Measurements from ENCODE around the gene TNNC1. TPM values are rescaled to one million over a fixed set of nuclear protein-coding genes. Genes with fewer than 3 reads are reported as not detected.

TNNC1 gene
- total RNA-seq, 1 experiment from 2014 or later, result not detected

DNA sequence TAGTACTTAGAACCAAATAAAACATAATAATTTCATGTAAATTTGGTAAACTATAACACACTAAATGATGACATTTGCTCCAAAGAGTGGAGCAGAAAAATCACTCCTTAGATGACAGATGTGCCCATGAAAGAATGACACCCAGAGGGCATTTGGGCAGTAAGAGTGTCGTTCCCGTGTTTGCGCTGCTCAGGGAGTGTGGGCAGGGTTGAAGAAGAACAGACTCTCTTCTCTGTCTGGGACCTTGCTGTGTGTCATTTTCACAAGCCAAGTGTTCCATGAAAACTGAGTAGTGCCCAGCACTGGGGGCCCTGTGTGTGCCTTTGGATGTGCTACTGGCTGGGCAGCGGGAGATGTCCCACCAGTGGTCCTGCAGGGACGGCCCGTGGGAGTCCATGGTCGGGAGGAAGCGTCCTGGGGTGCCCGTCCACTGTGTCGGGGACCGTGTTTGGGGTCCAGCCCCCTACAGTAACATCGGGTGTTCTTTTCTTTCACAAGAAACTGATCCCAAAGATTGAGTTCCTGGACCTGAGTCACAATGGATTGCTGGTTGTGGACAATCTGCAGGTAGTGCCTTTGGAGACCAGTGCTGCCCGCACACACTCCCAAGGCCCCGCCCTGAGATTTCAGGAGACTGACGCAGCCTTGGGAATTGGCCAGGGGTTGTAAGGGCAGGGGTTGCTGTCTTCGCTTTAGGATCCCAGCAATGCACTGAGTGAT, 23.4 kb upstream of the TNNC1 start:
- intact Hi-C loops (cut with micrococcal nuclease; ENCODE audit: unreplicated experiment), result no loop called here

DNA sequence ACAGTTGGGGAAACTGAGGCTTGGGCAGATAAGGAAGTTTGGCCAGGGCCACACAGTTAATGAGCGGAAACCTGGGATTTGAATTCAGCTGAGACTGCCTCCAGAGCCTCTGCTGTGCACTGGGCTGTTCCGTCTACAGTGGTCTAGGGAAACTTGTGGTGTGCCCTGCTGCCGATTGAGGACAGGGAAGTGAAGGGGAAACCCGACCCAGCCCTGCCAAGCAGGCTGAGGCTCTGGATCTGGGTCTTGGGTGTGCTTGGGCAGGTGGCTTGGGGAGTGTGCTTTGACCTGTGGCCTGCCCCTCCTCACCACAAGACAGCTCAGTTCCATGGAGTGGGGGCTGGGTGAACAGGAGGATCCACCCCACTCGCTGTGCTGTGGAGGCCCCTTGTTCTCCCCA, 19.2 kb upstream of the TNNC1 start:
- TF ChIP-seq, protein P1, sequence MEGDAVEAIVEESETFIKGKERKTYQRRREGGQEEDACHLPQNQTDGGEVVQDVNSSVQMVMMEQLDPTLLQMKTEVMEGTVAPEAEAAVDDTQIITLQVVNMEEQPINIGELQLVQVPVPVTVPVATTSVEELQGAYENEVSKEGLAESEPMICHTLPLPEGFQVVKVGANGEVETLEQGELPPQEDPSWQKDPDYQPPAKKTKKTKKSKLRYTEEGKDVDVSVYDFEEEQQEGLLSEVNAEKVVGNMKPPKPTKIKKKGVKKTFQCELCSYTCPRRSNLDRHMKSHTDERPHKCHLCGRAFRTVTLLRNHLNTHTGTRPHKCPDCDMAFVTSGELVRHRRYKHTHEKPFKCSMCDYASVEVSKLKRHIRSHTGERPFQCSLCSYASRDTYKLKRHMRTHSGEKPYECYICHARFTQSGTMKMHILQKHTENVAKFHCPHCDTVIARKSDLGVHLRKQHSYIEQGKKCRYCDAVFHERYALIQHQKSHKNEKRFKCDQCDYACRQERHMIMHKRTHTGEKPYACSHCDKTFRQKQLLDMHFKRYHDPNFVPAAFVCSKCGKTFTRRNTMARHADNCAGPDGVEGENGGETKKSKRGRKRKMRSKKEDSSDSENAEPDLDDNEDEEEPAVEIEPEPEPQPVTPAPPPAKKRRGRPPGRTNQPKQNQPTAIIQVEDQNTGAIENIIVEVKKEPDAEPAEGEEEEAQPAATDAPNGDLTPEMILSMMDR (conservative IDR thresholded peaks at IDR 0.05; ENCODE audit: low read depth, low read length), result no peak
- no peak for TF ChIP-seq EZH2 (IDR thresholded peaks at IDR 0.05; ENCODE audit: borderline replicate concordance, low read depth, low read length, poor library complexity, severe bottlenecking)
- ChIA-PET CTCF (no interaction called here), POLR2A (ENCODE audit: low non-redundant PET) (no interaction called here)
- H3K27ac ChIP-seq (ENCODE audit: low read depth, low read length, poor library complexity, severe bottlenecking), result no peak overlapping the region
- no peaks in the 10 kb centered on the region for H3K4me1 ChIP-seq (ENCODE audit: insufficient read depth, low read length, poor library complexity, severe bottlenecking)
- peaks cover 5% of the 10 kb centered on the region for H3K36me3 ChIP-seq (ENCODE audit: insufficient read depth, low read length, poor library complexity, severe bottlenecking)
- intact Hi-C loops (cut with micrococcal nuclease; ENCODE audit: unreplicated experiment), result no loop called here
- no peaks in the 10 kb centered on the region for H3K27me3 ChIP-seq (replicated peaks; ENCODE audit: insufficient read depth, low read depth, low read length, poor library complexity)
- no peak for DNase-seq (ENCODE audit: low spot score)
- BruUV-seq (replicated peaks), result no TSS peak
- H3K4me3 ChIP-seq (ENCODE audit: low read depth, low read length, poor library complexity, severe bottlenecking), result no peak overlapping the region
- H3K9me3 ChIP-seq (ENCODE audit: low read depth, low read length, poor library complexity, severe bottlenecking), result no peaks in the 10 kb centered on the region

More for the DNA sequence above, 23.4 kb upstream of the TNNC1 start:
- CTCF ChIA-PET, result no interaction called here
- no peak overlapping the region for H3K27ac ChIP-seq (ENCODE audit: low read depth, low read length, poor library complexity, severe bottlenecking)
- DNase-seq (ENCODE audit: low spot score), result no peak
- H3K27me3 ChIP-seq (replicated peaks; ENCODE audit: insufficient read depth, low read depth, low read length, poor library complexity), result no peaks in the 10 kb centered on the region
- POLR2A ChIA-PET (ENCODE audit: low non-redundant PET), result no interaction called here
- no TSS peak for BruUV-seq (replicated peaks)
- H3K4me3 ChIP-seq (ENCODE audit: low read depth, low read length, poor library complexity, severe bottlenecking), result no peak overlapping the region
- TF ChIP-seq EZH2 (IDR thresholded peaks at IDR 0.05; ENCODE audit: borderline replicate concordance, low read depth, low read length, poor library complexity, severe bottlenecking), result no peak
- no peaks in the 10 kb centered on the region for H3K9me3 ChIP-seq (ENCODE audit: low read depth, low read length, poor library complexity, severe bottlenecking)
- H3K4me1 ChIP-seq (ENCODE audit: insufficient read depth, low read length, poor library complexity, severe bottlenecking), result no peaks in the 10 kb centered on the region
- H3K36me3 ChIP-seq (ENCODE audit: insufficient read depth, low read length, poor library complexity, severe bottlenecking), result peaks cover 5% of the 10 kb centered on the region

DNA sequence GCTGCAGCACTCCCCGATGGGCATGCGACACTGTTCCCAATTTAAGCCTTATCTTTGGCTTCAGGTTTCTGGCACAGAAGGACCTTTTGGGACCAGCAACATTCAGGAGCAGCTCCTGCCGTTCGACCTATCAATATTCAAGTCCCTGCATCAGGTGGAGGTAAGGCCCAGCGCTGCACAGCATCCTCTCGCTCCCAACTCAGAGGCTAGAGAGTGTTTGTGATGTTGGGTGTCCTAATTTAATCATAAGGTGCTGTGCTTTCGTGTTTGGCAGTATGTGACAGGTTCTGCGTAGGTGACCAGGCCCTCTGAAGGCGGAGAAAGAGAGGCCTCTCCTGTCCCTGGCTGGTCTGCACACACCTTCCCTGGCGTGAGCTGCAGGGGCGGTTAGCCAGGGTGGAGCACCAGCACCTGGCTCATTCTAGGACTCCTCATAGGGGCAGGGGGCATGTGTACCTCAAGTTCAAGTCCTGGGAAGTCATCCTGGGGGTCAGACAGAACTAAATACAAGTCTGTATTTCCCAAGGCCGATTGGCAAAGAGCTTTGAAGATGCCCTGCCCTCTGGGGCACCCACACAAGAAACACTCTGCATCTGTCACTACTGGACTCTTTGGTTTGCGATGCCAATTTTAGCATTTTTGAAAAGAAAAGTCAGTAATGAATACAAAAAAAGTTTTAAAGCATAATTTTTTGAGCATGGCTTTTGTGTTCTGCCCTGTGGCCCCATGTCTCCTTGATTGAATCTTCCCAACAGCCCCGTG, 18.6 kb upstream of the TNNC1 start:
- intact Hi-C loops (cut with micrococcal nuclease; ENCODE audit: unreplicated experiment), result no loop called here

More for the DNA sequence above, 18.6 kb upstream of the TNNC1 start:
- ChIA-PET POLR2A (ENCODE audit: low non-redundant PET) (no interaction called here), CTCF (no interaction called here)
- no peak overlapping the region for H3K4me3 ChIP-seq (ENCODE audit: low read depth, low read length, poor library complexity, severe bottlenecking)
- H3K27me3 ChIP-seq (replicated peaks; ENCODE audit: insufficient read depth, low read depth, low read length, poor library complexity), result no peaks in the 10 kb centered on the region
- no peaks in the 10 kb centered on the region for H3K9me3 ChIP-seq (ENCODE audit: low read depth, low read length, poor library complexity, severe bottlenecking)
- H3K36me3 ChIP-seq (ENCODE audit: insufficient read depth, low read length, poor library complexity, severe bottlenecking), result peaks cover 5% of the 10 kb centered on the region
- H3K27ac ChIP-seq (ENCODE audit: low read depth, low read length, poor library complexity, severe bottlenecking), result no peak overlapping the region
- TF ChIP-seq EZH2 (IDR thresholded peaks at IDR 0.05; ENCODE audit: borderline replicate concordance, low read depth, low read length, poor library complexity, severe bottlenecking), result no peak
- TF ChIP-seq, protein P1 (conservative IDR thresholded peaks at IDR 0.05; ENCODE audit: low read depth, low read length), result no peak
- DNase-seq (ENCODE audit: low spot score), result no peak
- BruUV-seq (replicated peaks), result no TSS peak
- no peaks in the 10 kb centered on the region for H3K4me1 ChIP-seq (ENCODE audit: insufficient read depth, low read length, poor library complexity, severe bottlenecking)

All from A673 (cell line).